Thyroid gland (tissue), 4 donors: ENCODE data around the gene CUEDC2.

ENCODE experiments used
- POLR2A ChIP-seq, 2 donors: fragments of 450-650 bp; IDR thresholded peaks; one replicate each; pipeline ENCODE4 v1.6.1; 2017; ENCODE audit warnings: antibody characterized with exemption in 2 of 2, mild to moderate bottlenecking in 2 of 2, moderate library complexity in 1 of 2
- TF ChIP-seq, protein P1 (sequence below), 6 experiments: fragments of 200-600 bp in 3 of 6; fragments of 450-650 bp in 3 of 6; sonication (generic) in 3 of 6; IDR thresholded peaks; one replicate each; pipeline ENCODE4 v1.5.1; 2016 to 2019; ENCODE audit warnings: antibody characterized with exemption in 6 of 6, mild to moderate bottlenecking in 2 of 6, inconsistent platforms in 1 of 6, moderate library complexity in 1 of 6

DNA sequence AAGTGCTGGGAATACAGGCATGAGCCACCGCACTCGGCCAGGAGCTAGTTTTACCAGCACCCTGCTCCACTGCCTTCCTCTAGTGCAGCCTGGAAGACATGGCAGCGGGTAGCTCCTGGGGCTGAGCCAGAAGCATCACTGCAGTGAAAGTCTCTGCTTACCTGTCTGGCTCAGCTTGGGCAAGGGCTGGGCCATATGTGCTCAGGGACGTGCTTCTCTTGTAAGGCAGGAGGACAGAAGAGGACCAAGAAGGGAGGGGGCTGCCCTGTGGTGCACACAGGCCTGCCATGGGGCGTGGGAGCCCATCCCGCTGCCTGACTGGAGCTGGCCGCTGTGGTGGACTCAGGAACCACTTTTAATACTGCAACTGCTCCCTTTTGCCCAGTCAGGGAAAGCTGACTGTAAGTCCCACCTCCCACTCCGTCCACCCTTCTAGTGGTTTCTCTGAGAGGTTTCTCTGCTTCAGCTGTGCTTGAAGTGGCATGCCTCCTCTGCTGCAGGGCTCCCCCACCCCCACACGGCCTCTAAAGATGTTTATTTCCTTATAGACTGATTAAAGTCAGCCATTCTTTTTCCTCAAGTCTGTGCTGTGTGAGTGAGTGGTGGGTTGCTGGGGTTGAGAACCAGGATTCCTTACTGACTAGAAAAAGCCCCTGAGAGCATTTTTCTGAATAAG, 44.2 kb upstream of the CUEDC2 start:
- TF ChIP-seq, protein P1, sequence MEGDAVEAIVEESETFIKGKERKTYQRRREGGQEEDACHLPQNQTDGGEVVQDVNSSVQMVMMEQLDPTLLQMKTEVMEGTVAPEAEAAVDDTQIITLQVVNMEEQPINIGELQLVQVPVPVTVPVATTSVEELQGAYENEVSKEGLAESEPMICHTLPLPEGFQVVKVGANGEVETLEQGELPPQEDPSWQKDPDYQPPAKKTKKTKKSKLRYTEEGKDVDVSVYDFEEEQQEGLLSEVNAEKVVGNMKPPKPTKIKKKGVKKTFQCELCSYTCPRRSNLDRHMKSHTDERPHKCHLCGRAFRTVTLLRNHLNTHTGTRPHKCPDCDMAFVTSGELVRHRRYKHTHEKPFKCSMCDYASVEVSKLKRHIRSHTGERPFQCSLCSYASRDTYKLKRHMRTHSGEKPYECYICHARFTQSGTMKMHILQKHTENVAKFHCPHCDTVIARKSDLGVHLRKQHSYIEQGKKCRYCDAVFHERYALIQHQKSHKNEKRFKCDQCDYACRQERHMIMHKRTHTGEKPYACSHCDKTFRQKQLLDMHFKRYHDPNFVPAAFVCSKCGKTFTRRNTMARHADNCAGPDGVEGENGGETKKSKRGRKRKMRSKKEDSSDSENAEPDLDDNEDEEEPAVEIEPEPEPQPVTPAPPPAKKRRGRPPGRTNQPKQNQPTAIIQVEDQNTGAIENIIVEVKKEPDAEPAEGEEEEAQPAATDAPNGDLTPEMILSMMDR (IDR thresholded peaks at IDR 0.05), result peak in 1 of 6 experiments; percentile 11
- peak in 1 of 2 donors; percentile 46 for TF ChIP-seq POLR2A (IDR thresholded peaks at IDR 0.05)
